Suprapubic skin (tissue), 4 donors: ENCODE data around the gene ANKRD40.

Experiments used
- CTCF ChIP-seq, 2 donors: fragments of 200-600 bp in 1 of 2; fragments of 450-650 bp in 1 of 2; sonication (generic) in 1 of 2; IDR thresholded peaks; one replicate each; pipeline ENCODE4 v1.5.1; 2016 to 2019; ENCODE audit warnings: antibody characterized with exemption in 2 of 2, mild to moderate bottlenecking in 1 of 2, moderate library complexity in 1 of 2
- POLR2A ChIP-seq, 2 donors: fragments of 450-650 bp; IDR thresholded peaks; one replicate each; pipeline ENCODE4 v1.6.1; 2017; ENCODE audit warnings: antibody characterized with exemption in 2 of 2, mild to moderate bottlenecking in 2 of 2, moderate library complexity in 2 of 2
- POLR2AphosphoS5 ChIP-seq, 3 donors: sonication (generic); formaldehyde crosslinking; IDR thresholded peaks; one replicate each; pipeline ENCODE4 v1.6.1; 2017; ENCODE audit warnings: antibody characterized with exemption in 3 of 3

GRCh38 chr17:50664788-50665458, 42.8 kb downstream of the ANKRD40 start:
- no peak for TF ChIP-seq CTCF (IDR thresholded peaks at IDR 0.05)
- no peak for TF ChIP-seq POLR2A (IDR thresholded peaks at IDR 0.05)
- TF ChIP-seq POLR2AphosphoS5 (IDR thresholded peaks at IDR 0.05): no peak
